SK-N-MC (cell line): ENCODE data around the gene ISG20.

Source experiments
- EZH2 ChIP-seq: fragments of 200-600 bp; sonication (generic); IDR thresholded peaks from one replicate; pipeline ENCODE4 v1.6.1; 2017; ENCODE audit warnings: antibody characterized with exemption
- FOXP2 ChIP-seq: optimal IDR thresholded peaks from 2 replicates; pipeline ENCODE3; 2011; ENCODE audit warnings: mild to moderate bottlenecking, moderate library complexity; ENCODE audit not compliant: insufficient read depth; ENCODE audit errors: extremely low read length, control extremely low read depth
- POLR2AphosphoS5 ChIP-seq: IDR thresholded peaks from 2 replicates; pipeline ENCODE4 v1.6.1; 2012; ENCODE audit warnings: mild to moderate bottlenecking, low read depth, low read length, borderline replicate concordance

DNA sequence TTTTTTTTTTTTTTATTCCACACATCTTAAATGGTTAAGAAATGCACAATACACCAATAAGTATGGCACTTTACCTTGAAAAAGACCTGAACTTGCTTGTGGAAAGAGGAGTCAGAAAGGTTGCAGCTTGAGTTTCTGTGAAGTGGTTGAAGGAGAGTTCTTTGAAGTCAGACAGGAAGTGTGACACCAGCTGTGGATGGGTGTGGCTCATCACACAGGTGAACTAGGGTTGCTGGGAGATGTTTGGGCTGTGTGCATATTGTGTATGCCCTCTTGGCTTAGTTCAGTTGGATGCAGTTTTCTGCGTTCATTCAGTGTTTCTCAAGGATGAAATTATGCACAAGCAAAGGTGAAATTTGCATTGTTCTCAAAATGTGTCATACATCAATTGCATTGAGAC lies 11.4 kb upstream of the ISG20 start:
- TF ChIP-seq POLR2AphosphoS5 (no peak), EZH2 (no peak), FOXP2 (no peak)
